ENCODE measurements around the gene DNAH9.

GRCh38 chr17:11639736-11640462 is 41.6 kb downstream of the DNAH9 start:
- TF ChIP-seq CTCF (IDR thresholded peaks at IDR 0.05): no peak
- TF ChIP-seq POLR2A (IDR thresholded peaks at IDR 0.05): no peak

All from right lobe of liver (tissue), 4 donors.